ENCODE measurements around the gene EEFSEC. TPM values are rescaled to one million over a fixed set of nuclear protein-coding genes. Genes with fewer than 3 reads are reported as not detected.

Gene EEFSEC
- total and polyA plus RNA-seq, 2 experiments from 2014 or later: 10.1 to 16.2 TPM

DNA sequence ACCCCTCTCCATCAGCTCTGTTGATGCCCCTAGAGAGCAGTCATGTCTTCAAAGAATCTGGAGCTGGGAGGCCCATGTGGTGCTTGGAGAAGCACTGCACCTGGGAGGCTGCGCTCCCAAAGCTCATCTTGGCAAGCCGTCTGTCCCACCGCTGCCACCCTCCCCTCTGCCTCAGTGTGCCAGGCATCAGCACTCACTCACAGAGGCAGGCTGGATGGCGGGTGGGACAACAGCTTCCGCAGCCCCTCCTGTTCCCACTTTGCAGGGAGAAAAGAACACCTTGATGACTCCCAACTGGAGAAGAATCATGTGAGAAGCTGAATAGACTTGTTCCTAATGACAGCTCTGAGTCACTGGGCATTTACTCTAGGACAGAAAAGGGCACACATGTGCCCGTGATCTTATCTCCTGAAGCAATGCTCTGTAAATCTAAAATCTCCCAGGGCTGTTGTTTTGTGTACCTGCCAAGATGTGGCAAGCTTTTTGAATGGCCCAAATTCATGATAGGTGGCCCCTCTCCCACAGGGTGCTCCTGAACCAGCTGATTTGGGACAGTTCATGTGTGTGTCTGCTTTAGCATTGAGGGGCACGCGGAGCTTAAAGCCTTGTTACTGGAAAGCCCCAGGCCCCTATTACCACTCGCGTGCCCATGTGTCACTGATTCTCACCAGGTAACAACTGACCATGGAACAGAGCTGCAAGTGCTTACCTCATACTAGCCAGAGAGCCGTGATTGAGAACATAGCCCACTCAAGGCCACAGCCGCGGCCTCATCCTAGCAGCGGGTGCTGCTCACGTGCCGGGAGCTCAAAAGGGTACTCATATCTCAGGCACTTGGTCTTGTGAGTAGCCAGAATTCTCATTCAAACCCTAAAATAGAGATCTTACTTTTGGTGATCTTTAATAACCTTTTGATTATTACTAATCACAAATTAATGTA lies 209.0 kb downstream of the EEFSEC start (continued):
- TF ChIP-seq ZNF331 (CRISPR knock-in tag; IDR thresholded peaks at IDR 0.05; ENCODE audit: low read depth) (no peak), STAT1 (IDR thresholded peaks at IDR 0.05; ENCODE audit: unreplicated experiment) (no peak)
- TF ChIP-seq, protein P1, sequence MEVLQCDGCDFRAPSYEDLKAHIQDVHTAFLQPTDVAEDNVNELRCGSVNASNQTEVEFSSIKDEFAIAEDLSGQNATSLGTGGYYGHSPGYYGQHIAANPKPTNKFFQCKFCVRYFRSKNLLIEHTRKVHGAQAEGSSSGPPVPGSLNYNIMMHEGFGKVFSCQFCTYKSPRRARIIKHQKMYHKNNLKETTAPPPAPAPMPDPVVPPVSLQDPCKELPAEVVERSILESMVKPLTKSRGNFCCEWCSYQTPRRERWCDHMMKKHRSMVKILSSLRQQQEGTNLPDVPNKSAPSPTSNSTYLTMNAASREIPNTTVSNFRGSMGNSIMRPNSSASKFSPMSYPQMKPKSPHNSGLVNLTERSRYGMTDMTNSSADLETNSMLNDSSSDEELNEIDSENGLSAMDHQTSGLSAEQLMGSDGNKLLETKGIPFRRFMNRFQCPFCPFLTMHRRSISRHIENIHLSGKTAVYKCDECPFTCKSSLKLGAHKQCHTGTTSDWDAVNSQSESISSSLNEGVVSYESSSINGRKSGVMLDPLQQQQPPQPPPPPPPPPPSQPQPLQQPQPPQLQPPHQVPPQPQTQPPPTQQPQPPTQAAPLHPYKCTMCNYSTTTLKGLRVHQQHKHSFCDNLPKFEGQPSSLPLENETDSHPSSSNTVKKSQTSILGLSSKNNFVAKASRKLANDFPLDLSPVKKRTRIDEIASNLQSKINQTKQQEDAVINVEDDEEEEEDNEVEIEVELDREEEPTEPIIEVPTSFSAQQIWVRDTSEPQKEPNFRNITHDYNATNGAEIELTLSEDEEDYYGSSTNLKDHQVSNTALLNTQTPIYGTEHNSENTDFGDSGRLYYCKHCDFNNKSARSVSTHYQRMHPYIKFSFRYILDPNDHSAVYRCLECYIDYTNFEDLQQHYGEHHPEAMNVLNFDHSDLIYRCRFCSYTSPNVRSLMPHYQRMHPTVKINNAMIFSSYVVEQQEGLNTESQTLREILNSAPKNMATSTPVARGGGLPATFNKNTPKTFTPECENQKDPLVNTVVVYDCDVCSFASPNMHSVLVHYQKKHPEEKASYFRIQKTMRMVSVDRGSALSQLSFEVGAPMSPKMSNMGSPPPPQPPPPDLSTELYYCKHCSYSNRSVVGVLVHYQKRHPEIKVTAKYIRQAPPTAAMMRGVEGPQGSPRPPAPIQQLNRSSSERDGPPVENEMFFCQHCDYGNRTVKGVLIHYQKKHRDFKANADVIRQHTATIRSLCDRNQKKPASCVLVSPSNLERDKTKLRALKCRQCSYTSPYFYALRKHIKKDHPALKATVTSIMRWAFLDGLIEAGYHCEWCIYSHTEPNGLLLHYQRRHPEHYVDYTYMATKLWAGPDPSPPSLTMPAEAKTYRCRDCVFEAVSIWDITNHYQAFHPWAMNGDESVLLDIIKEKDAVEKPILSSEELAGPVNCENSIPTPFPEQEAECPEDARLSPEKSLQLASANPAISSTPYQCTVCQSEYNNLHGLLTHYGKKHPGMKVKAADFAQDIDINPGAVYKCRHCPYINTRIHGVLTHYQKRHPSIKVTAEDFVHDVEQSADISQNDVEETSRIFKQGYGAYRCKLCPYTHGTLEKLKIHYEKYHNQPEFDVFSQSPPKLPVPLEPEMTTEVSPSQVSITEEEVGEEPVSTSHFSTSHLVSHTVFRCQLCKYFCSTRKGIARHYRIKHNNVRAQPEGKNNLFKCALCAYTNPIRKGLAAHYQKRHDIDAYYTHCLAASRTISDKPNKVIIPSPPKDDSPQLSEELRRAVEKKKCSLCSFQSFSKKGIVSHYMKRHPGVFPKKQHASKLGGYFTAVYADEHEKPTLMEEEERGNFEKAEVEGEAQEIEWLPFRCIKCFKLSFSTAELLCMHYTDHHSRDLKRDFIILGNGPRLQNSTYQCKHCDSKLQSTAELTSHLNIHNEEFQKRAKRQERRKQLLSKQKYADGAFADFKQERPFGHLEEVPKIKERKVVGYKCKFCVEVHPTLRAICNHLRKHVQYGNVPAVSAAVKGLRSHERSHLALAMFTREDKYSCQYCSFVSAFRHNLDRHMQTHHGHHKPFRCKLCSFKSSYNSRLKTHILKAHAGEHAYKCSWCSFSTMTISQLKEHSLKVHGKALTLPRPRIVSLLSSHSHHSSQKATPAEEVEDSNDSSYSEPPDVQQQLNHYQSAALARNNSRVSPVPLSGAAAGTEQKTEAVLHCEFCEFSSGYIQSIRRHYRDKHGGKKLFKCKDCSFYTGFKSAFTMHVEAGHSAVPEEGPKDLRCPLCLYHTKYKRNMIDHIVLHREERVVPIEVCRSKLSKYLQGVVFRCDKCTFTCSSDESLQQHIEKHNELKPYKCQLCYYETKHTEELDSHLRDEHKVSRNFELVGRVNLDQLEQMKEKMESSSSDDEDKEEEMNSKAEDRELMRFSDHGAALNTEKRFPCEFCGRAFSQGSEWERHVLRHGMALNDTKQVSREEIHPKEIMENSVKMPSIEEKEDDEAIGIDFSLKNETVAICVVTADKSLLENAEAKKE (CRISPR knock-in tag; IDR thresholded peaks at IDR 0.05): no peak

DNA sequence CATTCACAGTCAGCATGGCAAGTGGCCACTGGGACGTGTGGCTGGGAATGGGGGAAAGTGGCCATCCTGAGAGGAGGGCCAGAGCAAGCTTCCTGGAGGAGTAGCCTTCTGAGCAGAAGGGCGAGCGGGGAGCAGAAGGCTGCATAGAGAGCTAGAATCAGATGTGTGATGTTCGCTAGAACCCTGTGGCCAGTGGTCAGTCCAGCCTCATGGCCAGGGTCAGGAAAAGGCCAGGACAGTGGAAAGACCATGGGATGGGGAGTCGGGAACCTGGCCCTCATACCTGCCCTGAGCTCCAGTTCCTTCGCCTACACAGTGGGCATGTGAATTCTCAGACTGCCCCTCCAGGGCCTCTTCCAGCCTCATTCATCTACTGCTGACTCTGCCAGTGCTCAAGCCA lies 211.0 kb downstream of the EEFSEC start:
- Mint-ChIP-seq H3K4me3 (no peak overlapping the region), H3K27me3 (ENCODE audit: insufficient read depth, low read depth, poor library complexity) (peaks cover 6% of the 10 kb centered on the region), H3K36me3 (ENCODE audit: low read depth) (no peaks in the 10 kb centered on the region), H3K4me1 (peaks cover 8% of the 10 kb centered on the region), H3K9me3 (no peaks in the 10 kb centered on the region), H3K27ac (no peak overlapping the region; the same call in 1 of the 2 replicates)
- DNase-seq (ENCODE audit: low spot score): no peak
- no peak overlapping the region for H3K27ac ChIP-seq (ENCODE audit: low read depth)
- H4K20me1 ChIP-seq (replicated peaks; ENCODE audit: insufficient read depth): no peaks in the 10 kb centered on the region; the same call in 1 of the 2 replicates
- H3K36me3 ChIP-seq (ENCODE audit: insufficient read depth): no peaks in the 10 kb centered on the region; the same call in 1 of the 2 replicates
- no peaks in the 10 kb centered on the region for H3K9me2 ChIP-seq (ENCODE audit: insufficient read depth)
- no peaks in the 10 kb centered on the region for H3K79me2 ChIP-seq (replicated peaks; ENCODE audit: insufficient read depth)
- no peaks in the 10 kb centered on the region for H3K4me1 ChIP-seq (ENCODE audit: insufficient read depth)
- no peak overlapping the region for H3K4me2 ChIP-seq
- no peaks in the 10 kb centered on the region for H3F3A ChIP-seq (replicated peaks; ENCODE audit: low read depth)
- no peak for ATAC-seq
- H3K4me3 ChIP-seq: no peak overlapping the region
- TF ChIP-seq STAT1 (IDR thresholded peaks at IDR 0.05; ENCODE audit: unreplicated experiment): no peak
- TF ChIP-seq, protein P2, sequence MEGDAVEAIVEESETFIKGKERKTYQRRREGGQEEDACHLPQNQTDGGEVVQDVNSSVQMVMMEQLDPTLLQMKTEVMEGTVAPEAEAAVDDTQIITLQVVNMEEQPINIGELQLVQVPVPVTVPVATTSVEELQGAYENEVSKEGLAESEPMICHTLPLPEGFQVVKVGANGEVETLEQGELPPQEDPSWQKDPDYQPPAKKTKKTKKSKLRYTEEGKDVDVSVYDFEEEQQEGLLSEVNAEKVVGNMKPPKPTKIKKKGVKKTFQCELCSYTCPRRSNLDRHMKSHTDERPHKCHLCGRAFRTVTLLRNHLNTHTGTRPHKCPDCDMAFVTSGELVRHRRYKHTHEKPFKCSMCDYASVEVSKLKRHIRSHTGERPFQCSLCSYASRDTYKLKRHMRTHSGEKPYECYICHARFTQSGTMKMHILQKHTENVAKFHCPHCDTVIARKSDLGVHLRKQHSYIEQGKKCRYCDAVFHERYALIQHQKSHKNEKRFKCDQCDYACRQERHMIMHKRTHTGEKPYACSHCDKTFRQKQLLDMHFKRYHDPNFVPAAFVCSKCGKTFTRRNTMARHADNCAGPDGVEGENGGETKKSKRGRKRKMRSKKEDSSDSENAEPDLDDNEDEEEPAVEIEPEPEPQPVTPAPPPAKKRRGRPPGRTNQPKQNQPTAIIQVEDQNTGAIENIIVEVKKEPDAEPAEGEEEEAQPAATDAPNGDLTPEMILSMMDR (conservative IDR thresholded peaks at IDR 0.05; ENCODE audit: low read depth in 2 of 2): no peak
- TF ChIP-seq EZH2phosphoT487 (IDR thresholded peaks at IDR 0.05; ENCODE audit: unreplicated experiment): no peak
- no peak for TF ChIP-seq POLR2AphosphoS5 (IDR thresholded peaks at IDR 0.05; ENCODE audit: low read depth)
- no peak for TF ChIP-seq JUNB (IDR thresholded peaks at IDR 0.05; ENCODE audit: unreplicated experiment)
- TF ChIP-seq ZNF114 (CRISPR knock-in tag; IDR thresholded peaks at IDR 0.05): no peak
- no peak for TF ChIP-seq CREB1 (CRISPR knock-in tag; IDR thresholded peaks at IDR 0.05; ENCODE audit: low read depth)
- no peak overlapping the region for H2AFZ ChIP-seq
- no peaks in the 10 kb centered on the region for H3K27me3 ChIP-seq (ENCODE audit: insufficient read depth)
